Inflammatory macrophage (primary cell): ENCODE results near the gene XIAP.

Source experiments
- DNase-seq, 2 donors: peaks; one replicate each; pipeline ENCODE4 v3.0.0-alpha.2; 2020 to 2022

Gene XIAP

GRCh38 chrX:123961268-123962005 lies 101.6 kb downstream of the XIAP start, which contains the start of gene STAG2:
Gene STAG2 (plus strand): TSS chrX:123961706. CDS start chrX:124022628, 60,922 bp downstream.
- DNase-seq: peak; percentile 67 to 69

- peak; percentile 46 to 49 for DNase-seq
These were observed 102.2 kb downstream of the XIAP start for GRCh38 chrX:123962006-123962467.

- DNase-seq: peak; percentile 82 to 86
These were observed 103.0 kb downstream of the XIAP start for GRCh38 chrX:123962794-123963373.
